ENCODE measurements around the gene EFNB1. TPM values are rescaled to one million over a fixed set of nuclear protein-coding genes. Genes with fewer than 3 reads are reported as not detected.

Gene EFNB1
- total RNA-seq, 2 donors from 2014 or later, result 19.9 to 40.1 TPM

- no peaks in the 10 kb centered on the region for H3K4me1 ChIP-seq (replicated peaks)
- no peak for TF ChIP-seq POLR2AphosphoS5 (IDR thresholded peaks at IDR 0.05)
- TF ChIP-seq, protein P1, sequence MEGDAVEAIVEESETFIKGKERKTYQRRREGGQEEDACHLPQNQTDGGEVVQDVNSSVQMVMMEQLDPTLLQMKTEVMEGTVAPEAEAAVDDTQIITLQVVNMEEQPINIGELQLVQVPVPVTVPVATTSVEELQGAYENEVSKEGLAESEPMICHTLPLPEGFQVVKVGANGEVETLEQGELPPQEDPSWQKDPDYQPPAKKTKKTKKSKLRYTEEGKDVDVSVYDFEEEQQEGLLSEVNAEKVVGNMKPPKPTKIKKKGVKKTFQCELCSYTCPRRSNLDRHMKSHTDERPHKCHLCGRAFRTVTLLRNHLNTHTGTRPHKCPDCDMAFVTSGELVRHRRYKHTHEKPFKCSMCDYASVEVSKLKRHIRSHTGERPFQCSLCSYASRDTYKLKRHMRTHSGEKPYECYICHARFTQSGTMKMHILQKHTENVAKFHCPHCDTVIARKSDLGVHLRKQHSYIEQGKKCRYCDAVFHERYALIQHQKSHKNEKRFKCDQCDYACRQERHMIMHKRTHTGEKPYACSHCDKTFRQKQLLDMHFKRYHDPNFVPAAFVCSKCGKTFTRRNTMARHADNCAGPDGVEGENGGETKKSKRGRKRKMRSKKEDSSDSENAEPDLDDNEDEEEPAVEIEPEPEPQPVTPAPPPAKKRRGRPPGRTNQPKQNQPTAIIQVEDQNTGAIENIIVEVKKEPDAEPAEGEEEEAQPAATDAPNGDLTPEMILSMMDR (IDR thresholded peaks at IDR 0.05), result no peak
- TF ChIP-seq POLR2A (IDR thresholded peaks at IDR 0.05), result no peak
- H3K27ac ChIP-seq, result no peak overlapping the region
- no peaks in the 10 kb centered on the region for H3K9me3 ChIP-seq
- no peak for DNase-seq (ENCODE audit: low spot score)
- H3K36me3 ChIP-seq, result no peaks in the 10 kb centered on the region
- H3K4me3 ChIP-seq, result no peak overlapping the region
- no peaks in the 10 kb centered on the region for H3K27me3 ChIP-seq (replicated peaks; ENCODE audit: insufficient read depth)
- intact Hi-C loops (cut with DNase I), result loop anchor here (10.0 kb wide), 1 partner anchor 328 kb away; no protein-coding TSS in a partner anchor
Measured at GRCh38 chrX:68827256-68827655, 1.6 kb upstream of the EFNB1 start.

DNA sequence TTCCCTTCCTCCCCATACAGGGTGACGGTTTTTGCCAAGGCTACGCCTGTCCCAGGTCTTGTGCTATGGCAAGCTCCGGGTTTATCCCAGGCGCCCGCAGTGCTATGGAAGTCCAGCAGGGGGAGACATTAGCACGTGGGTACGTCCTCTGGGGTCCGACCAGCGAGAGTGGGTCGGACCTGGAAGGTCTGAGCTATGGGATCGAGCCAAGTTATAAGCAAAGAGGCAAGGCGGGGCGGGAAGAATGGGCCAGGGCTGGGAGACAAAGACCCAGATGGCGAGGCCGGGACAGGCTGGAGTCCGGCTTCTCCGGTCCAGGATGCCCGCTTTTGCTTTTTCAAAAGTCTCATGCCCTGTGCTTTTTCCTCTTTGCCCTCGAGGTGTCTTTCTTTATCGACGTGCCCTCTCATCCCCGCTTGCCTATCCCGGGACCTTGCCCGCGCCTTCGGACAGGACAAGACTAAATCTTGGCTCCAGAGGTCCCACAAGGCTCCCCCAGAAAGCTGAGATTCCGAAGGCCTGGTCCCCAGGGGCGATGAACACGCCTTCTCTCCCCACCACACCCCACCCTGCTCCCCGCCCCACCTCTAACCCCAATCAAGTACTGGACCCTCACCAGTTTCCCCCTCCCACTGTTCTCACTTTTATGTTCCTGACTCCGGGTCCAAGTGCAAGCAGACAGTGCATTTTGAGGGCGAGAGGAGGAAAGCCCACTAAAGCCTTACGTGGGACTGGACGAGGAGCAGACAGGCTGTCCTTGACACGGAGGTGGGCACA lies 785 bp upstream of the EFNB1 start:
- no peaks in the 10 kb centered on the region for H3K36me3 ChIP-seq
- H3K27ac ChIP-seq, result peak overlapping the region; percentile 45 to 60
- H3K9me3 ChIP-seq, result no peaks in the 10 kb centered on the region
- peak; percentile 74 for DNase-seq (ENCODE audit: low spot score)
- no peaks in the 10 kb centered on the region for H3K4me1 ChIP-seq (replicated peaks)
- no peaks in the 10 kb centered on the region for H3K27me3 ChIP-seq (replicated peaks; ENCODE audit: insufficient read depth)
- intact Hi-C loops (cut with DNase I), result loop anchor here (1.0 to 10.0 kb wide), 5 partner anchors 67 to 457 kb away; no protein-coding TSS in a partner anchor
- WGBS, result 3% methylated on average over 22 of the region's 35 CpGs
- TF ChIP-seq POLR2A (IDR thresholded peaks at IDR 0.05) (no peak), POLR2AphosphoS5 (IDR thresholded peaks at IDR 0.05) (peak; percentile 56)
- TF ChIP-seq, protein P1 (IDR thresholded peaks at IDR 0.05), result peak; percentile 69 to 93 (median 79)
- H3K4me3 ChIP-seq, result peak overlapping the region in 1 of 2 donors; percentile 12

GRCh38 chrX:68829582-68830418 lies 979 bp downstream of the EFNB1 start:
- peak overlapping the region; percentile 70 to 73 for H3K27ac ChIP-seq
- H3K9me3 ChIP-seq, result no peaks in the 10 kb centered on the region
- H3K4me1 ChIP-seq (replicated peaks), result no peaks in the 10 kb centered on the region
- intact Hi-C loops (cut with DNase I), result loop anchor here (2.0 to 10.0 kb wide), 5 partner anchors 65 to 455 kb away; no protein-coding TSS in a partner anchor
- no peak for DNase-seq (ENCODE audit: low spot score)
- H3K27me3 ChIP-seq (replicated peaks; ENCODE audit: insufficient read depth), result no peaks in the 10 kb centered on the region
- TF ChIP-seq POLR2A (IDR thresholded peaks at IDR 0.05), result no peak
- TF ChIP-seq, protein P1 (IDR thresholded peaks at IDR 0.05), result no peak
- no peak for TF ChIP-seq POLR2AphosphoS5 (IDR thresholded peaks at IDR 0.05)
- WGBS, result under 1% methylated on average over 39 of the region's 74 CpGs
- H3K36me3 ChIP-seq, result no peaks in the 10 kb centered on the region
- peak overlapping the region; percentile 57 to 58 for H3K4me3 ChIP-seq

DNA sequence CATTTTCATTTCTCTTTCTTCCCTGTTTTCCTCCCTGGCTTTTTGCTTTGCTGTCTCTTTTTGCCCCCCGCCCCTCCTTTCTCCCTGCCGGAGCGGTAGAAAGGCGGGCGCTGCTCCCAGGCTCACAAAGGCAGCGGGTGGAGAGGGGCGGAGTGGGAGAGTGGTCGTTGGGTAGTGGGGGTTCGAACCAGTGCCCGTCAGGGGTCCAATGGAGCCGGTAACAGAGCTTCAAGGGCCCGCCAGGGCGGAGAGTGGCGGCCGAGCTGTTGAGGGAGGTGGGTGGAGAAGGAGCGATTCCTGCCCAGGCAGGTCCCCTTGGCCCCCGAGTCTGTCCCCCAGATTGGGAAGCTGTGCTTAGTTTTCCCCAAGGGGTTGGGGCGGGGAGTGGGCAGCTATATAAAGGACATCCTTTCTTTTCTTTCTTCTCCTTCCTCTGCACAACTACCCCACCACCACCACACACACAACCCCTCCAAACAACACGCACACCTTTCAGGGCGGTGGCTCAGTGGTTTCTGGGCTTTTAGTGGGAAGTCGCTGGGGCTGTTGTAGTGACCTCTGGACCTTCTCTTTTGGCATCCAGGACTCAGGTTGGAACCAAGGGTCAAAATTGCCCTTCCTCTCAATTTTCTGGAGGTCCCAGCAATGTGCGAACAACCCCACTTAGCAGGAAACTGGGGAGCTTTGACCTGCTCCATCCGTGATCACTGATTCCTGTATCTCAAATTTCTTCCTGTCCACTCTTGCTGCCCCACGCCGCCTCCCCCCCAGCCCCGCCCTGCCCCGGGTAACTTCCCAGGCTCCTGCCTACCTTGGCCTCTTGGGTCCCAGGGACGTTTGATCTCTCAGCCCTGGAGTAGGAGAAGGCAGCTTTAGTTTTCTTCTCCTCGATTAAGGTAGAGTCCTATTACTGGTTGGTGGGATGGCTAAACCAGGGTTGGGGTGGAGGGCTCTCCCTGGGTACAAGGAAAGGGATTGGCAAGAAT lies 1.9 kb downstream of the EFNB1 start:
- H3K4me1 ChIP-seq (replicated peaks), result no peaks in the 10 kb centered on the region
- no peaks in the 10 kb centered on the region for H3K36me3 ChIP-seq
- no peak for DNase-seq (ENCODE audit: low spot score)
- H3K4me3 ChIP-seq, result peak overlapping the region; percentile 57 to 58
- peak overlapping the region; percentile 70 to 73 for H3K27ac ChIP-seq
- WGBS, result 4% methylated on average over 28 of the region's 29 CpGs
- H3K9me3 ChIP-seq, result no peaks in the 10 kb centered on the region
- intact Hi-C loops (cut with DNase I), result loop anchor here (10.0 kb wide), 1 partner anchor 164 kb away; no protein-coding TSS in a partner anchor
- no peak for TF ChIP-seq POLR2A (IDR thresholded peaks at IDR 0.05)
- TF ChIP-seq, protein P1 (IDR thresholded peaks at IDR 0.05), result no peak
- TF ChIP-seq POLR2AphosphoS5 (IDR thresholded peaks at IDR 0.05), result no peak
- no peaks in the 10 kb centered on the region for H3K27me3 ChIP-seq (replicated peaks; ENCODE audit: insufficient read depth)
